Raji (cell line): Measurements from ENCODE around the gene C1QTNF12.

Experiments
- POLR2A ChIP-seq: IDR thresholded peaks from 2 replicates; pipeline ENCODE4 v1.6.1; 2011; ENCODE audit warnings: low read depth, low read length, control low read depth; ENCODE audit not compliant: insufficient read depth

The C1QTNF12 gene

DNA sequence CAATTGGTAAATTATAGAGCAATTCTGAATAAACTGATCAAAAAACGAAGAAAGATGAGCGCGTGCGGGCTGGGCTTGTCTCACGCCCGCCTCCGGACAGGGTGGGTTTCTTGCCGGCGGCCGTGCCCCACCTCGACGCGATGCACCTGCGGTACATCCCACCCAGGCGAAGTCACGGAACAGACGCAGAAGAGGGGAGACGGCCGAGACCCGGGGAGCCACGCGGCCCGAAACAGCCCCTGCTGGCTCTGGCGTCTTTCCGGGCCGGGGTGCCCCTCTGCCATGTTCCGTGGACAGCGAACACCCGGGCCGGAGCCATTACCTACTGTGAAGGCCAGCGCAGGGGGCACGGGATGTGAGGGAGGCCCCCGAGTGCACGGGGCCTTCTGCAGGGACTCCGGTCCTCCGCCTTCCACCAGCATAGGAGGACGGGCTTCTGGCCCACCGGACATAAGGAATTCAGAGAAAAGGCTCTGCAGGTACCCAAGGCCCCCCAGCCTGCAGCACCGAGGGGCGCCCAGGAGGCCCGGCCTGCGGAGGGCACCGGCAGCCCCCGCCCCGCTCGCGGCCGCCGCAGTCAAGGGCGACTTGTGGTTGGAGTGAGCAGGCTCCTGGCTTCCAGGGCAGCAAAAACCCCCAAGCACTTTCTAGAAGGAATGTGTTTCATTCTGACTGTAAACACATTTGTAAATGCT lies 7.6 kb upstream of the C1QTNF12 start:
- TF ChIP-seq POLR2A = no peak

DNA sequence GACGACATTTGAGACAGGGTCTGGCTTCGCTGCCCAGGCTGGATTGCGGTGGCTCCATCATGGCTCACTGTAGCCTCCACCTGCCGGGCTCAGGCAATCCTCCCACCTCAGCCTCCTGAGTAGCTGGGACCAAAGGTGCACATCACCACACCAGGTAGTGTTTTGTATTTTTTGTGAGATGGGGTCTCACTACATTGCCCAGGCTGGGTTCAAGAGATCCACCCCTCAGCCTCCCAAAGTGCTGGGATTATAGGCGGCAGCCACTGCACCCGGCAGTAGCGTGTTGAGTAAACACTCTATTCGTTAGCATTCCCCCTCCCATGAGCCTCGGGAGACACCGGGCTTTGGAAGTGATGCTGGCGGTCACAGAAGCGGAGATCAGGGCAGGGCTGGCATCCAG lies 6.8 kb upstream of the C1QTNF12 start:
- no peak for TF ChIP-seq POLR2A

DNA sequence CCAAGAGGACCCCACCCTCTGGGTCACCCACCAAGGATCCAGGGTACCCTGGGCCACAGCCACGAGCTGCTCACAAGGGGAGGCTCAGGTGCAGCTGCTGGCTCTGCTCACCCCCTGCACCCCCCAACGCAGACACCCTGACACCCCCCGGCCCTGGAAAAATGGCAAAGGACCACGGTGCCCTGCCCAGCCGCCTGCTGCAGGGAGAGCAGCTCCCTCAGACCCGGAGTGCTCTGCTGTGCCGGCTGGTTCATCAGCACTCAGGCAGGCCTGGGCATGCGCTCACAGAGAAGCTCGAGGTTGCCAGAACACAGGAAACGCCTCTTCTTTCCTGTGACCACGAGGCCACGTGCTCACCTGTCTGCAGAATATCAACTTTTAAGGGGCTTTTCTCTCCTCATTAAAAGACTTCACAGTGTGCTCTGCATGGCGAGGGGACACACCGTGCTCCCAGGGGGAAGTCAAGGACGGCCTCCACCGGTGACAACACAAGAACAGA lies 4.3 kb upstream of the C1QTNF12 start:
- TF ChIP-seq POLR2A = no peak

DNA sequence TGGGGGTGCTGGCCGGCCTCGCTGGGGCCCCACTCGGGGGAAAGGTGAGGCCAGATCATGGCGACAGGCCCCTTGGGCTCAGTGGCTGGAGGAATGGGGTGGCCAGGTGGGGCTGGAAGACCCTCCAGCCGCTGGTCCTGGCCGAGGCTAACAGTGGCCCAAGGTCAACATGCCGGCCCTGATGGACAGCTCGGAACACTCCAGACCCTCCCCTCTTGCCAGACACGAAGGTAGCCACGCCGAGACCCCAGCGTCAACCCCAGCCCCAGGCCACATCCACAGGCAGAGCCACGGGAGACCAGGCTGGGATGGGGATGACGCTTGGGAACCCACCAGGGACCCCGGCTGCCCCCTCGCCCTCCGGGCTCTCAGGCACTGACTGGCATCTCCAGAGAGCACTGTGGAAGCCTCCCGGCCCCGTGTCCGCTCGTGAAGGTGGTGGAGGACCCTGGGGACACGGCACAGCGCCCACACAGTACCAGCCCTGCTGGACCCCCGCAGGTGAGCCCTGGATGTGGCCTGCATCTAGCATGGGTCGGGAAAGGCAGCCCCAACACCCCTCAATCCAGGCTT lies 905 bp upstream of the C1QTNF12 start:
- TF ChIP-seq POLR2A = no peak

DNA sequence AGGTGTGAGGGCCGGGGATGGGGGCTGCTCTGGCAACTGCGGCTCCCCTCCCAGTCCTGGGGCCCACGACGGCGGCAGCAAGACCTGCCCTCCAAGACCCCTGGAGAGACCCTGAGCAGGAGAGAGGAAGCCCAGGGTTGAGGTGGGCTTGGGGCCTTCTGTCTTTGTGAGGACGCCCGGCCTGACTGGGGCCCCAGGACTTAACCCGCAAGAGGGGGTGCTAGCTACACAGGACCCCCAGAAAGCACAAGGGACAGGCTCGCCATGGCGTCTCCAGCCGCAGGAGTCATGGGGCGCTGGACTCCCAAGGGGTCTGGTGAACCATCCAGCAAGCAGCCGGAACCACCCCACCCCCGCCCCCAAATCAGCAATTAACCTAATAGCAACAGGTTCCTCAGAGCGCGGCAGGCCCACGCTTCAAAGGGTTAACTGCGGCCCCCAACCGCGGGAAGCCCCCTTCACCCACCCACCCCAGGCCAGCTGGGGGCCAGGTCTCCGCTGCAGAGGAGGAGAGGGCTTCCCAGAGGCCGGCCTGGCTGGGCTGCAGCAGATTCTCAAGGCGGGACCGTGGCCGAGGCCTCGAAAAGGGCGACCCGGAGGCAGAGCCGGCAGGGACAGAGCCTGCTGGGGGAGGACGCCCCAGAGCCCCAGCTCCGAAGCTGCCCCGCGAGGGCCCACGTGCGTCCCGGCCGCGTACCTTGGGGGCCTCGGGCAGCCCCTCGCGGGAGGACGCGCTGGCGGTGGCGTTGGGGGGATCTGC lies 525 bp downstream of the C1QTNF12 start:
- TF ChIP-seq POLR2A = no peak

DNA sequence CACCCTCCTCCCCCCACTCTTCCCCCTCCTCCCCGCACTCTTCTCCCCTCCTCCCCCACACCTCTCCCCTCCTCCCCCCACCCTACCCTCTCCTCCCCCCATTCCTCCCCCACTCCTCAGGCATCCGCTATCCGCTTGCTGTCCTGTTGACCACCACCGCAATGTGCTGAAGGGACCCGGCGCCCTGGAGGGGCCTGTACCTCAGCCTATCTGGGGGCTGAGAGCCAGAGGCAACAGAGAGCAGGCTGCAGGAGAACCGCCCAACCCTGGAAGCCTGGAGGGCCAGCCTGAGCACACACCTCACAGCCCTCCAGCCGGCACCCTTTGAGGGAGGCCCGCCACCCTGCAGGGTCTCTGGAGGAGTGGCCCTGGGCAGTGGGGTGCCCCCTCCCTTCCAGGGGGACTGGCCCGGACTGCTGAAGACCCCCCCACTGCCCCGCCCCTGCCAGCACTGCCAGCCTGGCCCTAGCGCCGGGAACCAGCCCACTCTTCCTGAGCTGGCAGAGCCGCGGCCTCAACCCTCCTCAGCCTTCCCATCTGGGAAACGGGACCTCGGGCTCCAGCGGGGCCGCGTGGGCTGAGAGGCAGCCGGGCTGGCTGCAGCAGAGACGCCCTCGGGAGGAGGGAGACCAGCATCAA lies 1.2 kb downstream of the C1QTNF12 start:
- no peak for TF ChIP-seq POLR2A

DNA sequence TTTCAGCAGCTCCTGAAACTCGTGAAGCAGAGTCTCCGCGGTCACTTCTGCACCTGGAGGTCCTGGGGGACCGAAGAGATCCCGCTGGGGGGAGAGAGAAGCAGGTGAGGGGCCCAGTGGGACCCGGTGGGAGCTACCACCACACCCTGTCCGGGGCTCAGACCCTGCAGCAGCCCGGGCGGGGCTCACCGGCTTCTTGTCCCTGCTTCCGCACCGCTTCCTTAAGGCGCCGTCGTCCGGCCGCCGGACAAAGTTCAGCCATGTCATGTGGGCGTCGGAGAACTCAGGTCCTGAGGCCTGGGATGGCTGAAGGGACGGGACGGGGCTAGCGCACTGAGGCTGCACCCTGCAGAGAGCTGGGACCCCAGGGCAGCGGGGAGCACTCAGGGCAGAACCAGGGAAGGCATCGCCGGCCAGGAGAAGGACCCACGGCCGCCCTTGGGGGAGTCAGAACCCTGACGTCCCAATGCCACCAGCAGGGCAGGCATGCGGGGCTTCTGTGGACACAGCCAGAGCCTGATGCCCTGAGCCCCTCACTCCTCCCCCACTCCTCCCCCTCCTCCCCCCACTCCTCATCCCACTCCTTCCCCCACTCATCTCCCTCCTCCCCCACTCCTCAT lies 2.2 kb downstream of the C1QTNF12 start:
- TF ChIP-seq POLR2A = no peak

DNA sequence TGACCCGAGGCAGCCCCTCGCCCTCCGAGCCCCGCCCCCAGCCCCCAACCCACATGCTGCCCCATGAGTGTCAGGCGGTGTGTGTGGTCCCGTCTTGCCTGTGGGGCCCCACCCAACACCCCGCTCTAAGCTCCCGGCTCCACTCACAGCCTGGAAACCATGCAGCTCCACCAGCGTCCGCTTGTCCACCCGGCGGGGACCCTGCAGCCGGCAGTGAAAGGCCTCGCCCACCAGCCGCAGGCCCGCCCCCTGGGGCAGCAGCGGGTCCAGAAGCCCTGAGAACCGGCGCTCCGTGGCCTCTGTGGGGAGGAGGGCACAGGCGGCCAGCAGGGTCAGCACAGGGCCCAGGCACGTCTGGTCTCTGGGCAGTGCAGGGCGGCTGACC lies 2.7 kb downstream of the C1QTNF12 start:
- TF ChIP-seq POLR2A = no peak

DNA sequence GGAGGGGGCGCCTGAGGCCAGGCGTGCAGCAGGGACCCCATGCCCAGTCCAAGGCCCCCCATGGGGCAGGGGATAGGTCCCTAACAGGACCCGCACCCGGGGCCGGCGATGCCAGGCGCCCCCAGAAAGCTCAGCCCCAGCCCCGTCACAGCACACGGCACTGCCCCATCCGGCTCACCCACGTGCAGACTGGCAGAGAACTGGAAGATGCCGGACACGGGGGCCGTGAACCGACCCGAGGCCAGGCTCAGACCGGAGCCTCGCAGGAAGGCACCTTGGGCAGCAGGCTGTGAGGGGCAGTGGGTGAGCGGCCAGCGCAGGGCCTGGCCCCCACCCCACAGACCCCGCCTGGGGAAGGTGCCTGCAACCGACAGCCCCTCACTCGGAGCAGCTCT lies 3.3 kb downstream of the C1QTNF12 start:
- no peak for TF ChIP-seq POLR2A

DNA sequence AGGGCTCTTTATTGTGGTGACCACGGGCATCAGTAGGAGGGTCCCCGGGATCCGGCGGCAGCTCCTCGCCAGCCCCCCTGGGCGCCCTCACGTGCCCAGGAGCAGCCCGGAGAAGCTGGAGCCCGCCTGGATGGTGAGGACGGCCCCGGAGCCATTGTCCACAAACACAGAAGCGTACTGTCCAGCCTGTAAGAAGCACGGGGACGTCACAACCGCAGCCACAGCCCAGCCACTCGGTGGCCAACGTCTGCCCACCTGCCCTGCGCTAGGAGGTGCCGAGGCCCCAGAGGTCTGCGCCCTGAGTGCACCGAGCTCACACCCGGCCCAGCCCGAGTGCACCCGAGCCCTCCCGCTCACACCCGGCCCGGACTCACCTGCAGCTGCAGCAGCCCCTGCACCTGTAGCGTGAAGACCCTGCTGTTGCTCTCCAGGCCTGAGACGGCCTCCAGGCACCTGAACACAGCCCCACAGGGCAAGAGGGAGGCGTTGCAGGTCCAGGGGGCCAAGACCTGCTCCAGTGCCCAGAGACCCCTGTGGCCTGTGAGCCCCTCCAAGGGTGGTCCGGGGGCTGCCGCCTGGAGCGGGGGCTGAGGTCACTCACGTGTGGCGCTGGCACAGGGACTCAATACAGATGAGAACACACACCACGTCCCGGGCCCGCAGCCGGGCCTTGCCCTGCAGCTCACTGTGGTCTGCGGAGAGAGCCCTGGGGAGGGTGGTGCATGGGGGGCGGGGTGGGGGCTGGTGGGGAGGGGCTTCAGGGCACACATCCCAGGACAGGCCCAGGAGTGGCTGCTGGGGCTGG lies 3.9 kb downstream of the C1QTNF12 start:
- TF ChIP-seq POLR2A = no peak

DNA sequence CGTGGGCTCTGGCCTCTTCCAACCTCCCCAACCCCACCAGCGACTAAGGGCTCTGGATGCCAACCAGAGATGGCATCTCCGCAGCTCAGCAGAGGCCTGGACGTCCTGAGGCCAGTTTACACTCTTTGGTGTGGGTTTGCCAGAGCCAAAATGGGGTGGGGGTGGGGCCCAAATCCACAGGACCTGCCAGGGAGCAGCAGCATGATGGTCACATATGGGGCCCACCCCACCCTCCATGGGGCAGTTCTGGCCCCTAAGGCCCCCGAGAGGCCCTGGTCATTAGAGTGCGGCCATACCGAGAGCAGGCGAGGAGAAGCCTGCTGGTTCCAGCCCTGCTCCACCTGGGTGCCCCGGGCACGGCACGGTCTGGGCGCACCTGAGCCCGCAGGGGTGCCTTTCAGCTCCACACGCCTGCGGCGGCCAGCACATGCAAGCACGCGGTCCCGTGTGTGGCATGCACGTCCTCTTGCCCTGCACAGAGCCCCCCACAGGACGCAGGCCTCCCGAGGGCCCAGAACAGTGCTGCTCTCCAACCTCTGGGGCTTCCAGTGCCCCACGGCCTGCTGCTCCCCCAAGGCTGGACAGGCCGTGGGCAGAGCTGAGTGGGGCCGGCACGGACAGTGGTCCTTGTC lies 4.8 kb downstream of the C1QTNF12 start:
- no peak for TF ChIP-seq POLR2A

DNA sequence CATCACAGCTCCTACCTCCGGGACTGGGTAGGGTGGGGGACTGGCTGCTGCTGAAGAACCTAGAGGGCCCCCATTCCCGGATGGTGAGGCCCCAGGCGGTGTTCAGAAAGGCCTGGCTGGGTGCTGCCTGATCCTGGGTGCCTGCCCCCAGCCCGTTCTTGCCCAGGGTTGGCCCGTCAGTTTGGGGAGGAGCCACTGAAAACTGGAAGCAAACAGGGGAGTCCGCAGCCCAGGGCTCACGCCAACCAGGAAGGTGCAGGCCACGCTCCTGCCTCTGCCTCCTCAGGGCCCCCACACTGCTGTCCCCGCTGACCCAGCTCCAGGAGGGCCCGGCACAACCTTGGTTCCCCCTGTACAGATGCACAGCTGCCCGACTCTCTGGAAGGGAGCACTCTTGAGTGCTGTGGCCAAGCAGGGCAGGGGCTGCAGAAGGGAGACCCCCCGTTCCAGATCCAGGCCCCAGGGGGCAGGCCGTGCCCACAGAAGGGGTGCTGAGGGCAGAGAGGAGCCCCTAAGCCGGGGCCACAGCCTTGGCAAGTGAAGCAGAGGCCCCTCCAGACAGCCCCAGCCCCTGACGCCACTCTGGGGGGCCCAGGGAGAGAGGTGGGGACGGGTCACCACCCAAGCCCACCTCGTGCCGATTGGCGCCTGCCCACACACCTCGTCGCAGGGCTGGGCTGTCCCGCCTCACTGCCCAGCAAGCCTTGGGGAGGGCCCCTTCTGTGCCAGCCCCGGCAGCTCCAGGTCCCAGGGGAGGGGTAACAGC lies 5.5 kb downstream of the C1QTNF12 start:
- no peak for TF ChIP-seq POLR2A

DNA sequence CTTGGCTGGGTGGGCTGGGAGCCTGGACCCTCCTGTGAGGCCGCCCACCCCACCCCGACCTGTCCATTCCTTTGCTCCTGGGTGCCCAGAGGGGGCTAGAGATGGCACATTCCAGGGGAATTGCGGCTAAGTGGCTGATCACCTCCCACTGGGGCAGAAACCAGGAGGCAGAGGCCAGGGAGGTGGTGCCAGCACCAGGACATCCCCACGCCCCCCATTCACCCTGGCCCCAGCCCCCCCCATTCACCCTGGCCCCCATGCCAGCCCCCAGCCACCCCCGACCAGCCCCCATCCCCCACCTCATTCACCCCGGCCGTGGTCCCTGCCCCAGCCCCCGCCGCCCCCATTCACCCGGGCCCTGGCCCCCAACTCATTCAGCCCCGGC lies 6.2 kb downstream of the C1QTNF12 start:
- no peak for TF ChIP-seq POLR2A
